Neuronal stem cell (in vitro differentiated cells): ENCODE data around the gene MATN3.

Experiments
- DNase-seq: peaks from one replicate; pipeline ENCODE4 v3.0.0-alpha.2; 2013; ENCODE audit warnings: low spot score
- H2AFZ ChIP-seq: one replicate; pipeline ENCODE4 v1.6.1; 2013; ENCODE audit warnings: mild to moderate bottlenecking, low read length, inconsistent platforms
- H2AK5ac ChIP-seq: 2 replicates; pipeline ENCODE4 v1.6.1; 2013; ENCODE audit warnings: low read depth, mild to moderate bottlenecking, inconsistent platforms, low read length, moderate library complexity, mixed read lengths
- H2BK120ac ChIP-seq: 2 replicates; pipeline ENCODE4 v1.6.1; 2013; ENCODE audit warnings: low read depth, mild to moderate bottlenecking, inconsistent platforms, low read length, moderate library complexity, mixed read lengths
- H2BK12ac ChIP-seq: one replicate; pipeline ENCODE4 v1.6.1; 2013; ENCODE audit warnings: low read length, inconsistent platforms
- H2BK15ac ChIP-seq: 2 replicates; pipeline ENCODE4 v1.6.1; 2013; ENCODE audit warnings: mild to moderate bottlenecking, low read length, inconsistent platforms, mixed read lengths
- H2BK5ac ChIP-seq: one replicate; pipeline ENCODE4 v1.6.1; 2013; ENCODE audit warnings: inconsistent platforms, mild to moderate bottlenecking, low read length, moderate library complexity
- H3K14ac ChIP-seq: one replicate; pipeline ENCODE4 v1.6.1; 2013; ENCODE audit warnings: low read length, inconsistent platforms
- H3K18ac ChIP-seq: 2 replicates; pipeline ENCODE4 v1.6.1; 2013; ENCODE audit warnings: low read length, inconsistent platforms
- H3K23ac ChIP-seq: 2 replicates; pipeline ENCODE4 v1.6.1; 2013; ENCODE audit warnings: low read depth, mild to moderate bottlenecking, mixed read lengths, low read length, inconsistent platforms; ENCODE audit not compliant: poor library complexity
- H3K27ac ChIP-seq: replicated peaks from 3 replicates; pipeline ENCODE4 v1.5.1; 2013; ENCODE audit warnings: low read length, inconsistent platforms
- H3K27me3 ChIP-seq, 3 experiments: 2 replicates each; pipeline ENCODE4 v1.6.1; 2013; ENCODE audit warnings: low read length in 3 of 3, mild to moderate bottlenecking in 2 of 3, inconsistent platforms in 1 of 3, low read depth in 1 of 3, mixed read lengths in 1 of 3, moderate library complexity in 1 of 3; ENCODE audit not compliant: control insufficient read depth in 3 of 3, insufficient read depth in 3 of 3
- H3K36me3 ChIP-seq, 2 donors: replicated peaks in 1 of 2; 2 replicates each; pipeline ENCODE4 v1.6.1; 2013; ENCODE audit warnings: low read length in 2 of 2; ENCODE audit not compliant: control insufficient read depth in 2 of 2, insufficient read depth in 2 of 2
- H3K4ac ChIP-seq: 2 replicates; pipeline ENCODE4 v1.6.1; 2013; ENCODE audit warnings: inconsistent platforms, mild to moderate bottlenecking, low read length, moderate library complexity
- H3K4me1 ChIP-seq, 2 donors: 1 replicate in 1 of 2; 2 replicates in 1 of 2; pipeline ENCODE4 v1.6.1; 2013; ENCODE audit warnings: low read length in 2 of 2, low read depth in 1 of 2; ENCODE audit not compliant: control insufficient read depth in 2 of 2, insufficient read depth in 1 of 2
- H3K4me2 ChIP-seq: one replicate; pipeline ENCODE4 v1.6.1; 2013; ENCODE audit warnings: mild to moderate bottlenecking, low read length, inconsistent platforms; ENCODE audit not compliant: insufficient read depth, poor library complexity, severe bottlenecking
- H3K4me3 ChIP-seq, 2 donors: 2 replicates each; pipeline ENCODE4 v1.5.1; 2013; ENCODE audit warnings: low read length in 2 of 2, mild to moderate bottlenecking in 2 of 2, inconsistent platforms in 1 of 2, moderate library complexity in 1 of 2
- H3K79me1 ChIP-seq: one replicate; pipeline ENCODE4 v1.6.1; 2013; ENCODE audit warnings: low read depth, mild to moderate bottlenecking, inconsistent platforms, low read length, moderate library complexity
- H3K9ac ChIP-seq: one replicate; pipeline ENCODE4 v1.6.1; 2013; ENCODE audit warnings: mild to moderate bottlenecking, low read depth, low read length, inconsistent platforms; ENCODE audit not compliant: poor library complexity
- H3K9me3 ChIP-seq, 2 donors: replicated peaks in 1 of 2; 2 replicates each; pipeline versions ENCODE3 to v1.6.1; 2013; ENCODE audit warnings: low read length in 2 of 2, mild to moderate bottlenecking in 2 of 2, inconsistent platforms in 1 of 2, low read depth in 1 of 2, mixed read lengths in 1 of 2, moderate library complexity in 1 of 2; ENCODE audit not compliant: control insufficient read depth in 2 of 2, insufficient read depth in 1 of 2
- H4K8ac ChIP-seq: one replicate; pipeline ENCODE4 v1.6.1; 2013; ENCODE audit warnings: low read depth, mild to moderate bottlenecking, inconsistent platforms, low read length, moderate library complexity
- H4K91ac ChIP-seq: one replicate; pipeline ENCODE4 v1.6.1; 2013; ENCODE audit warnings: low read length, low read depth, mild to moderate bottlenecking, inconsistent platforms; ENCODE audit not compliant: poor library complexity
- WGBS, 2 donors: extraction: QIAGEN DNeasy Blood & Tissue Kit; methylation state at CpG; one replicate each; pipeline ENCODE4 v1.1.7; 2013; ENCODE audit warnings: missing lambda C conversion rate in 2 of 2, mixed read lengths in 1 of 2; ENCODE audit not compliant: insufficient read length in 2 of 2, insufficient replicate concordance in 1 of 2; ENCODE audit errors: extremely low coverage in 2 of 2; 5-methylcytosine and 5-hydroxymethylcytosine counted together

Gene MATN3

DNA sequence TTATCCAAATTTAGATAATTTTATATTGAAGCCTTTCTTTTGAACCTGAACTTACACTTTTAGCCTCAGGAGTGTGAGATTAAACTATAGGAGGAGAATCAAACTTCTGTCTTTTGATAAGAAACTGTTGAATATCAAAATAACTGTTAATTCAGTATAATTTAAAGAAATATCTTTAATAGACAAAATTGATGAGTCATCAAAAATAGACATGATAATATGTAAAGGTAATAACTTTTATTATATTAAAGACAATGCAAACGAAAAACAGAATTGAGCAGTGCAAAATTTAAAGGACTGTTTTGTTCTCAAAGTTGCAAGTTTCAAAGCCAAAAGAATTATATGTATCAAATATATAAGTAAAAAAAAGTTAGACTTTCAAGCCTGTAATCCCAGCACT is 20.6 kb downstream of the MATN3 start:
- no peak overlapping the region for H3K4me2 ChIP-seq
- DNase-seq, result no peak
- WGBS, 2 donors, result no CpG with 5 or more reads among the region's 1 CpG
- no peak overlapping the region for H4K91ac ChIP-seq
- no peak overlapping the region for H2AK5ac ChIP-seq
- no peaks in the 10 kb centered on the region for H3K9me3 ChIP-seq
- H3K4me1 ChIP-seq, result peaks cover 0 to 4% of the 10 kb centered on the region in 2 donors
- H3K27me3 ChIP-seq, result no peaks in the 10 kb centered on the region
- H3K9ac ChIP-seq, result no peak overlapping the region
- H3K4ac ChIP-seq, result no peak overlapping the region
- H4K8ac ChIP-seq, result no peak overlapping the region
- H2BK120ac ChIP-seq, result no peak overlapping the region
- peaks cover 7% of the 10 kb centered on the region for H3K79me1 ChIP-seq
- H3K36me3 ChIP-seq, result peaks cover 0 to 11% of the 10 kb centered on the region in 2 donors
- H2BK15ac ChIP-seq, result no peak overlapping the region
- H2AFZ ChIP-seq, result no peak overlapping the region
- H2BK5ac ChIP-seq, result no peak overlapping the region
- H3K4me3 ChIP-seq, result no peak overlapping the region
- H3K14ac ChIP-seq, result no peak overlapping the region
- H3K18ac ChIP-seq, result no peak overlapping the region
- H2BK12ac ChIP-seq, result no peak overlapping the region
- H3K27ac ChIP-seq, result no peak overlapping the region
- H3K23ac ChIP-seq, result no peak overlapping the region

DNA sequence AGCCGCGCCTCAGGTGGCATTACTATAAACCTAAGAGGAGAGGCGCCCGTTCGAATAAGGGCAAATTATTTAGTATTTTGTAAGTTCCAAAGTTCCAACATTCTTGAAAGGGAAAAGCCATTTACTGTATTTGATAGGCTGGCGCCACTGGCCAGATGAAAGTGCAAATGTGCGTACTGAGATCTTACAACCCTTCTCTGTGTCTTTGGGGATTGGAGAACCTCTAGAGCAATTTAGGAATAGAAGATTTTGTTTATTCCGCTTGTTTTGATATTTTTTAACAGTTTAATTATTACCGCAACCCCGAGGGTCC is 22.1 kb downstream of the MATN3 start:
- H3K27ac ChIP-seq, result peak overlapping the region; percentile 71

DNA sequence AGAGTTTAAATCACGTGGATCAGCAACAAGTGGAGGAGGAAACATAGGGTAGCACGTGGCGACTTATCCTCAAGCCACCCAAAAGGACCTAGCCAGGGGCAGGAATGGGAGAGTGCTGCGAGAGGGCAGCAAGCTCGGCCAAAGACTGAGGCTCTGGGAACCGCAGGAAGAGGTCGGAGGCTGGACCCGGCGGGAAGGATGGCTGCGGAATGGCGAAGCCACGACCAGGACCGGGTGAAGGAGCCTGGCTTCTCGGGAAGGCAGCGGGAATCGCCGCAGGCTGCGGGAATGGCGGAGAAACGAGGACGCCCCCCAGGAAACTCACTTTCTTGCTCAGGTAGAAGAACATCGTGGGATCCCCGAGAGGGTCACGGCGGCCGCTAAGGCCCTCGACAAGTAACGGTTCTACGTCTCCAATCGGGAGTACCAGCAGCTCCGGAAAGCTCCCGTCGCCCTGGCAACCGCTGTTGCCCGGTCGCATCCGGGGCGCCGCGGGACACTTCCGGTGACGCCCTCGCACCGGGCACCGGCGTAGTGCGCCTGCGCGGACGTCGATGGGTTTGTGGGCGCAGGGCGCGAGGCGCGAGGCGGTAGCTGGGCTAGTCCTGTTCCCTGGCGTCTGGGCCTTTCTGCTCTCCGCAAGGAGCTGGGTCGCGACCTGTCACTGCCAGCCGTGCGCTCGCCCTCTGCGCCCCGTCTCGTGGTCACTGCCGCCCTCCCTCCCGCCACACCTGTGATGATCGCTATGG is 22.6 kb downstream of the MATN3 start, which contains the start of gene WDR35:
Gene WDR35, minus strand, starts transcription at position 439 of the 749 bp plus-strand sequence. Its CDS starts 90 bp downstream, at position 349.
- Histone ChIP-seq H4K8ac (peak within 1 kb of the TSS; percentile 99), H2BK5ac (peak within 1 kb of the TSS; percentile 90), H3K23ac (peak within 1 kb of the TSS; percentile 96), H3K9ac (peak within 1 kb of the TSS; percentile 98), H2BK15ac (peak within 1 kb of the TSS; percentile 70), H2AFZ (peak within 1 kb of the TSS; percentile 98), H2BK120ac (no peak within 1 kb of the TSS), H3K4me3 (peak within 1 kb of the TSS; percentile 66 to 85), H3K18ac (peak within 1 kb of the TSS; percentile 99), H3K9me3 (peaks cover 0 to under 1% of the 10 kb centered on the region in 2 donors), H3K79me1 (peaks cover 10% of the 10 kb centered on the region), H2AK5ac (peak within 1 kb of the TSS; percentile 75), H3K27me3 (no peaks in the 10 kb centered on the region), H3K4me1 (peaks cover under 1 to 4% of the 10 kb centered on the region in 2 donors), H3K4ac (no peak within 1 kb of the TSS), H2BK12ac (no peak within 1 kb of the TSS), H3K14ac (peak within 1 kb of the TSS; percentile 92), H3K36me3 (peaks cover 2 to 27% of the 10 kb centered on the region in 2 donors), H3K27ac (peak within 1 kb of the TSS; percentile 74), H4K91ac (peak within 1 kb of the TSS; percentile 72), H3K4me2 (peak within 1 kb of the TSS; percentile 97)
- no CpG with 5 or more reads among the region's 70 CpGs for WGBS, 2 donors
- peak; percentile 88 for DNase-seq

More for the DNA sequence above, 22.1 kb downstream of the MATN3 start:
- peak overlapping the region; percentile 66 to 85 for H3K4me3 ChIP-seq
- peaks cover 7% of the 10 kb centered on the region for H3K79me1 ChIP-seq
- H3K4me1 ChIP-seq, result peaks cover 0 to 4% of the 10 kb centered on the region in 2 donors
- H3K9ac ChIP-seq, result peak overlapping the region; percentile 98
- H3K14ac ChIP-seq, result peak overlapping the region; percentile 89
- no peak overlapping the region for H2BK12ac ChIP-seq
- no peak overlapping the region for H3K4ac ChIP-seq
- no peaks in the 10 kb centered on the region for H3K27me3 ChIP-seq
- peak overlapping the region; percentile 96 for H3K23ac ChIP-seq
- H2BK5ac ChIP-seq, result peak overlapping the region; percentile 90
- peak overlapping the region; percentile 72 for H4K91ac ChIP-seq
- peaks cover 0 to 23% of the 10 kb centered on the region in 2 donors for H3K36me3 ChIP-seq
- H3K4me2 ChIP-seq, result peak overlapping the region; percentile 97
- H2AFZ ChIP-seq, result peak overlapping the region; percentile 98
- no peak for DNase-seq
- WGBS, 2 donors, result no CpG with 5 or more reads among the region's 10 CpGs
- peak overlapping the region; percentile 99 for H3K18ac ChIP-seq
- peak overlapping the region; percentile 75 for H2AK5ac ChIP-seq
- H2BK15ac ChIP-seq, result peak overlapping the region; percentile 67
- H4K8ac ChIP-seq, result peak overlapping the region; percentile 99
- H2BK120ac ChIP-seq, result no peak overlapping the region
- no peaks in the 10 kb centered on the region for H3K9me3 ChIP-seq

DNA sequence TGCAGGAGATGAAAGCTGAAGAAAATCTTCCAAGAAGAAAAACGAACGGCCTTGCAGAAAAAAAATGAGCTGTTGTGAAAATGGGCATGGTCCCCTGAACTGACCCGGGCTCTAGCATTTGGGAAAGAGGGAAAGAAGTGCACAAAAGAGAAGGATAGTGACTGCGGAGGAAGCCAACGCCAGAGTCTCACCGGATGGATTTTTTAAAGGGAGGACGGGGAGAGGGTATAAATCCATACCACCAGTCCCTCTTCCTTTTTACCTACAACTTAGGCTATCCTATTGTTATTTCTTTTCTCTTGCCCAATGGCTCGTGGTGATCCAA is 23.2 kb downstream of the MATN3 start:
- H3K14ac ChIP-seq, result peak overlapping the region; percentile 92
- H2AFZ ChIP-seq, result peak overlapping the region; percentile 98
- H3K9me3 ChIP-seq, result peaks cover 0 to 1% of the 10 kb centered on the region in 2 donors
- peaks cover 11% of the 10 kb centered on the region for H3K79me1 ChIP-seq
- H4K8ac ChIP-seq, result no peak overlapping the region
- H3K4me1 ChIP-seq, result peaks cover 1 to 4% of the 10 kb centered on the region in 2 donors
- WGBS, 2 donors, result no CpG with 5 or more reads among the region's 8 CpGs
- no peak overlapping the region for H3K18ac ChIP-seq
- H3K27me3 ChIP-seq, result no peaks in the 10 kb centered on the region
- peaks cover 3 to 33% of the 10 kb centered on the region in 2 donors for H3K36me3 ChIP-seq
- H2BK15ac ChIP-seq, result no peak overlapping the region
- no peak overlapping the region for H3K4ac ChIP-seq
- peak overlapping the region; percentile 84 for H2BK5ac ChIP-seq
- no peak overlapping the region for H2BK120ac ChIP-seq
- H3K23ac ChIP-seq, result no peak overlapping the region
- H3K4me2 ChIP-seq, result peak overlapping the region; percentile 97
- DNase-seq, result no peak
- H2AK5ac ChIP-seq, result no peak overlapping the region
- H4K91ac ChIP-seq, result no peak overlapping the region
- H2BK12ac ChIP-seq, result no peak overlapping the region
- H3K9ac ChIP-seq, result peak overlapping the region; percentile 91
- H3K4me3 ChIP-seq, result peak overlapping the region; percentile 66 to 85
- peak overlapping the region; percentile 74 for H3K27ac ChIP-seq
